Skin of body (tissue), 2 donors: ENCODE data around the gene PAPPA. TPM values are rescaled to one million over a fixed set of nuclear protein-coding genes. Genes with fewer than 3 reads are reported as not detected.

Experiments
- DNase-seq: peaks from one replicate; lab custom pipeline; 2025; lab: John Stamatoyannopoulos, UW
- total RNA-seq: library from RNA; depleted of rRNA; stranded (reverse); fragments of >200 nt; gene quantifications from one replicate; pipeline ENCODE4 v1.2.3, GENCODE V29; 2014

The PAPPA gene
- total RNA-seq, 1 donor from 2014 or later: 4.4 TPM

GRCh38 chr9:116380496-116380995 is 227.0 kb downstream of the PAPPA start:
- DNase-seq: no peak

- no peak for DNase-seq
These were observed 227.8 kb downstream of the PAPPA start for GRCh38 chr9:116381350-116381749.

GRCh38 chr9:116382053-116382452 is 228.5 kb downstream of the PAPPA start:
- no peak for DNase-seq

DNA sequence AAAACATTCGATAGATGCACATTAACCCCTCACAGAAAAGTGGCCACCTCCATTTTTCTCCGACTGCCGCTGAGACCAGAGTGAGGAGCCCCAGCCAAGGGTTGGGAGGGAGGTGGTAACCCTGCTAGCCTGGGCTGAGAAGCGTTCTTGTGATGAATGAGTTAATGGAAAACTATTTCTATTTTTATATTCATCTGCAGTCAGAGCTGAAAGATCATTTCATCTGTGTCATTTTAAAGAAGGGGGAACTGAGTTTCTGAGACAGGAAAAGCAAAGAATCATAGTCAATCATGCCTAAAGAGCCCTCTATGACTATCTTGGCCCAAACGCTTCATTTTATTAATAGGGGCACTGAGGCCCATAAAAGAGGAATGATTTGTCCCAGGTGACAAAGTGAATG is 229.5 kb downstream of the PAPPA start:
- DNase-seq: no peak

DNA sequence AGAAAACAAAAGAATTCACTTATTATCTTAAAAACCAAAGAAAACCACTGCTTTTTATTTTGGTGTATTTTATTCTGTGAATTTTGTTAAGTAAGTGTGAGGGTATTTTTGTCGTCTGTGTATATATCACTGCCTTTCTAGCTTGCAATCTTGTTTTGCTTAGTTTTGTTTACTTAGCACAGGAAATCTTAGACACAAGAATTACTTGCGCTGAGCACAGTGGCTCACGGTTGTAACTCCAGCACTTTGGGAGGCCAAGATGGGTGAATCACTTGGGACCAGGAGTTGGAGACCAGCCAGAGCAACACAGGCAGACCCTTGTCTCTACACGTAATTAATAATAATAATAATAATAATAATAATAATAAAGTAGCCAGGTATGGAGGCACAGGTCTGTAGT is 230.3 kb downstream of the PAPPA start:
- no peak for DNase-seq

DNA sequence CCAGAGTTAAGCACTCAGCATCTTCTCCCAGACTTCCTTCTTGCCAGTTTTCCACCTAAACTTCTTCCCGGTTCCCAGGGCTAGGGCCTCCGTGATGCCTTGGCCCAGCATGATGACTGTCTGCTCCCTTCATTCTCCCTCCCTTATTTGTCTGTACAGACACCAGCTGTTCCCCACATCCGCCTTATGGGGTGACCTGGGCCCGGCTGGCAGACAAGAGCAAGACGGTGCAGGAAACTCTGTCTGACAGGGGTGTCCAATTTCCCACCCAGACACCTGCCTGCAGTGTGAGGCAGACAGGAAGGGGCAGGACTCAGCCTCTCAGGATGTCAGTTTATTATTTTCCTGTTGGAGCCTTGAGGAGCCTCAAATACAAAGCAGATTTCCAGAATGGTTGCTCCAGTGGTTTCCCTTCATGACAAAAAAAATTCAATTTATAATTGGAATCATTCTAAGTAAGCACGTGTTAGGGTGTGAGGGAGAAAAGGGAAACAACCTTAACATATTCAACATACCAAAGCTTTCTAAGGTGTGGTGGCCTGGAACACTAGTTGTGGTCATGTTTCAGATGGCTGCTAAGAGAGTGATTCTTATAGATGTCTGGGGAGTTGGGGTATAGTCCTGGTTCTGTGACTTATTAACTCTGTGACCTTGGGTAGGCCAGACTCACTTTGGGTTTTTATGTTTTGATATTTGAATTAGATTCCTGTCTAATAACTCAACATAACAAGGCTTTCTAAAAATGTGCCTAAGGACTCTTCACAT is 234.5 kb downstream of the PAPPA start:
- DNase-seq: no peak

DNA sequence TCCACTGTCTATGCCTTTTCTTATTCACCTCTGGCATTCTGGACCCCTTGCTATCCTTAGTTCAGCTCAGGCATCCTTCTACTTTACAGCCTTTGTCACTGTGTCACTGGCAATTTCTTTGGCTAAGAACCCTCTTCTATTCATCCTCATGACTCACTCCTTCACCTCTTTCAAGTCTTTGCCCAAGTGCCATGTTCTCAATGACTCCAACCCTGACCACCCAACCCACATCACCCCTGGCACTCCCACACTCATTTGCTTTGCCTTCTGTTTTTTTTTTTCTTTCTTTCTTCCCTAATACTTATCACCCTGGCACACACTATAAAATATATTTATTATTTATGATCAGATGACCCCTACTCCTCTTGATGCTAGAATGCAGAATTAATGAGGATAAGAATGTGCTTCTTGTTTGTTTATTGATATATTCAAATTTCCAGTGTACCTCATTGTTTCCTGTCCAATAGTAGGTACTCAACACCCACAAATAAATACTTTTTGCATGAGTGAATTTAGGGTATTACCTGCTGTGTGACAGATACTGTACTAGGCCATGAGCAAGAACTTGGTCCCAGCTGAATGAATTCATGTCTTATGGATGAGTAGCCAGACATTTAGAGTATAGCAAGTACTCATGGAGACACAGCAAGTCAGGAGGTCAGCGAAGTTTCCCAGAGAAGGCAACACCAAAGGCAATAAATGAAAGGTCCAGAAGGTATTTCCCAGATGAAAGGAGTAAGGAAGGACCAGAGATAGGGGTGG is 236.1 kb downstream of the PAPPA start:
- DNase-seq: no peak

GRCh38 chr9:116390303-116391228 is 237.0 kb downstream of the PAPPA start:
- DNase-seq: no peak

GRCh38 chr9:116391306-116391900 is 237.8 kb downstream of the PAPPA start:
- DNase-seq: no peak

DNA sequence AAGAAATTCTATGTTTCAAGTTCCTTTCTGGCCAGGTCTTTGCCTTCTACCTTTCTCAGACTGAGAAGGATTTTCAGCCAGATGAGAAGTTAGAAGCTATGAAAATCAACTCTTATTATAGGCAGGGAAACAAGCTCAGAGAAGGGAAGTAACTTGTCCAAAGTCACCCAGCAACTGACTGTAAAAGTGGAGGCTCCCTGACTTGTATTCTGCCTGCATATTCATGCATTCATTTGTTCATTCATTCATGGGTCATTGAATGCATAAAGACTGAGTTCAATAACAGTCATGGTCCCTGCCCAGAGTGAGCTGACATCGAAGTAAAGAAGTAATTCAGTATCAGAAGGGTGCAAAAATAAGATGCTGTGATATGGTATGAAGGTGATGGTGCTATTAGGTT is 239.6 kb downstream of the PAPPA start:
- DNase-seq: no peak

DNA sequence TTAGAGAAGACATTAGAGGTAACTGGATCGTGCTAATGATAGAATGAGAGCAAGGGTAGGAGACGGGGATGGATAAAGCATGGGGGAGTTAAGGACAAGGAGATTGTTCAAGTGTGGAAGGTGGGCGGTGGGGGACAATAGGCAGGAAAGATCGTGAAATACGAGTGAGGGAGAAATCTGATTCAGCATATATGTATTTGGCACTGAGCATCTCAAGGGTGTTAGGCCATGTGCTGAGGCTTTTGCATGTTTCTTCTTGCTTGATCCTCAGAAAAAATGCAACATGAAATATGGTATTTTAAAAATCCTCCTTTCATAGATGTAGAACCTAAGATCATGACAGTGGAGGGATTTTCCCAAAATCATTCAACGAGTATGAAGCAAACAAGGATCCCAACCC is 240.5 kb downstream of the PAPPA start:
- DNase-seq: no peak

DNA sequence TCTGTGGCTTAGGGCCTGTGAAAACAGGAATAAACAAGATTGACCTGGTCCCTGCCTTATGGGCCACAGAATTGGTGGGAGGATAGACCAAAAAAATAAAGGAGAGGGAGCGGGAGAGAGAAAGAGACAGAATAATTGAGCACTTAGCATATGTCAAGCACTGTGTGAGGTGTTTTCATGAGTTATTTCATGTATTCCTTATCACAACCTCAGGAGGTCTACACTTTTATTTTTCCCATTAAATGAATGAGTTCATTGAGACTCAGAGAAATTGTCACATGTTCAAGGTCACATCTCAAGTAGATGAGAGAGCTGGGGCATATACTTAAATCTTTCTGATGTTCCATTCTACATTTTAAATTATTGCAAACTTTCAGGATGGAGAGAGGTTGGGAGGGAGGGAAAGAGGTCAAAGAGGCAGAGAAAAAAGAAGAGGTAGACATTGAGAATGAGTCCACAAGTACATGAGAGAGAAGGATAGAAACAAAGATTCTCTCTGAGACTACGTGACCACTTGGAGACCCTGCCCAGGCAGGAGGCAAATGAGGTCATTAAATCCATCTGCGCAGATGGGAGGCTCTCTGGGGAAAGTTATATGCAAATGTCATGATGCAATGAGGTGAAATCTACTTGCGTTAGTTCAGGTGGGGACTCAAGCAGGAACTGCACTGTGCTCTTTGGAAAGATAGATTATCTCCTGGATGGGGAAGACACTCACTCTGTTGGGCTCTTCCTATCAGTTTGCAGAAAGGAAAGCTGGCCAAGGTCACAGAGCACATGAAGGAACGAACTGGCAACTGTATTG is 241.5 kb downstream of the PAPPA start:
- no peak for DNase-seq

DNA sequence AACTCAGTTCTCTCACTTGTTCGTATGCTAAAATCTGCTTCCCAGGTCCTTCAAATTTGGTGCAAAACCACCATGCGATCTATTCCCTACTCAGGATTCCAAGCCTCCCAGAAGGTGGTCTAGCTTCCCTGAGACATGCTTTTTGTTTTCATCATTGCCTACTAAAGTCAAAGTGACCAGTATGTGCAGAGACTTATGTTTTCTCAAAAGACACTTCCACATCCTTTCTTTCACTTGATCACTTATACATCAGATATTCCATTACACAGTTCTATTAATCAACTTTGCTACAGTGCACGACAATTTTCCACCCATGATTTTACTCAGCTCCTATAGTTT is 242.1 kb downstream of the PAPPA start:
- DNase-seq: no peak

DNA sequence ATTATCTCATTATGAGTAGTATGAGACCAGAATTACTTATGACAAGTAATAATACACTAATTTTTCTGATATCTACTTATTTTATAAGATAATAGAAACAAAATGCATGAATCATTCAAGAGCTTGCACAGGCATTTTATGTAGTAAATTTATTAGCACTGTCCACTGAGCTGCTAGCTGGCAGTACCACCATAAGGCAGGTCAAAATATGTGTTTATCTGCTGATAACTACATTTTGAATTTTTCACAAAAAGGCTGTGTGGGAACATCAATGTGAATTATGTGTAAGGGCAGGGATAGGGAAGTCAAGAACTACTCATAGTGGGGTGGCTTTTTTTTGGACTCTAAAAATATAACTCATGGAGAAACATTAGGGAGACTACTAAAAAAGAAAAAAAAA is 249.6 kb downstream of the PAPPA start:
- DNase-seq: no peak

- no peak for DNase-seq
These were observed 250.6 kb downstream of the PAPPA start for GRCh38 chr9:116404228-116404627.

- DNase-seq: no peak
These were observed 251.7 kb downstream of the PAPPA start for GRCh38 chr9:116405321-116405720.

DNA sequence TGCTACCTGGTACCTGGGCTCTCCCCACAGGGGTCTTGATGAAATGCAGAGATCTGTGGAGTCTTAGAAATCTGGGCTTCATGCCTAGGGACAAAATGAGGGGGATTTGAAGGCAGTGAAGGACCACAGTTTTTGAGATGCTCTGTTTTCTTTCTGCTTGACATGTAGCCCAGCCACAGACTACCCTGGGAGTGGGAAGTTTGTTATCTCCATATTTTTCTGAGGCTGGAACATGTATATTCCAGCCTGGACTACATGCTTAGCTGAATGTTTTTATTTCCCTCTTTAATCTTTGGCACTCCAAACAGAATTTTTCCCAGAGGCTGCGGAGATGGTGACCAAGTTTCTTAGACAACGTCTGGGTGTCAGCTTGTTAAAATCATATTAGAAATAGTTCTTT is 252.9 kb downstream of the PAPPA start:
- DNase-seq: no peak

- no peak for DNase-seq
These were observed 255.5 kb downstream of the PAPPA start for GRCh38 chr9:116409129-116409528.

DNA sequence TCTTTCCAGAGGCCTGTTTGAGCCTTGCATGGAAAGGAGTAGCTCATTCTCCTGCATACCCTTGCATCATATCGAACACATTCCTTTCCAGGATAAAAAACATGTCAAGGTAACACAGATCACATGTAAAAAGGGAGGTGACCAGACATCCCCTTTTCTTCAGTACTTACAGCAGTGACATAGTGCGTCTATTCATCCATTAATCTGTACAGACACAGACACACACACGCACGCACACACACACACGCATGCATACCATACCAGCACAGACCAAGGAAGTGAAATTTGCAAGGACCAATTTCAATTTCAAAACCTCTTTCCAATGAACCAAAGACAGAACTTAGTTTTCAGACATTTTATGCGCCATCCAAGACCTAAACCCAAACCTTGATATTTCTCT is 256.0 kb downstream of the PAPPA start:
- no peak for DNase-seq

GRCh38 chr9:116411506-116411905 is 257.9 kb downstream of the PAPPA start:
- DNase-seq: no peak

DNA sequence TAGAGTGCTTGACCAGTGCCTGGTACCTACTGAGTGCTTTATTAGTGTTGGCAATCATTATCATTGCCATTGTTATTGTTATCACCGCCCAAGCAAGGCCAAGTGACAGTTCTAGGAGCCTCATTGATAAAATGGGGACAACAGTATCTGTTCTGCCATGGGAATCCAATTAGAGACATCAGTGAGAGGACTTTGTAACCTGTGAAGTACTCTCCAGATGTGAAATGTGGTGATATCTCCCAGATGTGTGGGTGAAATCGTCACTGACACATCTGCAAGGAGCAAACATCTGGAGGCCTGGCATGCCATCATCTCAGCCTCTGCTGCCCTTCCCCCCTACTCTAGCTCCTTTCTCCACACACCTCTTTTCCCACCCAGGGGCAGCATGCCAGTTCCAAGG is 260.8 kb downstream of the PAPPA start:
- DNase-seq: no peak
